NCI-H2171 treated with DMSO at 0.1 percent for 48 hours (cell line): Measurements from ENCODE around the gene SLC15A1.
"Not testable (repeated sequence)": the region's sequence is repeated elsewhere in the genome, so short reads cannot be mapped to it uniquely, and the experiment has no call there.

ENCODE experiments used
- DNase-seq: peaks from one replicate; lab custom pipeline; 2025; lab: John Stamatoyannopoulos, UW

Gene SLC15A1

DNA sequence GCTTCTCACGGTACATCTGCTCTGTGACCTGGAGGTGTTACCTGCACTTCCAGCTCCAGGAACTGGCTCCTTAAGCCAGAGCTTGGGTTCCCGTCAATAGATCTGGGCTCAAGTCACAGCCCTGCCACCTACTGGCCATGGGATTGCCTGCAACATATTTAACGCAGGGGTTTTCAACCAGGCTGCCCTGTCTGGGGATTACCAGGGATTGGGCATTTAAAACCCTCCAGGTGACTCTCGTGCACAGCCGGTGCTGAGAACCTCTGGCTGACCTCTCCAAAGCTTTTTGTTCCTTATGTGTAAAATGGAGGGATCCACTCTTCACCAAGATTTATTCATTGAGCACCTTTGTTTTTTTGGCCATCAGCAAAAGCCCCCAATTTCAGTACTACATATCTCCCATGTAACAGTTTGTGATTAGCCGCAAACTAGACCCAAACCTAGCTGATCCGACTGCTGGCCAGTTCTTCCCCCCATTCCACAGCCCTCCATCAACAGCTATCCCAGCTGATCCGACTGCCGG, 98.9 kb downstream of the SLC15A1 start:
- peak; percentile 83 for DNase-seq

DNA sequence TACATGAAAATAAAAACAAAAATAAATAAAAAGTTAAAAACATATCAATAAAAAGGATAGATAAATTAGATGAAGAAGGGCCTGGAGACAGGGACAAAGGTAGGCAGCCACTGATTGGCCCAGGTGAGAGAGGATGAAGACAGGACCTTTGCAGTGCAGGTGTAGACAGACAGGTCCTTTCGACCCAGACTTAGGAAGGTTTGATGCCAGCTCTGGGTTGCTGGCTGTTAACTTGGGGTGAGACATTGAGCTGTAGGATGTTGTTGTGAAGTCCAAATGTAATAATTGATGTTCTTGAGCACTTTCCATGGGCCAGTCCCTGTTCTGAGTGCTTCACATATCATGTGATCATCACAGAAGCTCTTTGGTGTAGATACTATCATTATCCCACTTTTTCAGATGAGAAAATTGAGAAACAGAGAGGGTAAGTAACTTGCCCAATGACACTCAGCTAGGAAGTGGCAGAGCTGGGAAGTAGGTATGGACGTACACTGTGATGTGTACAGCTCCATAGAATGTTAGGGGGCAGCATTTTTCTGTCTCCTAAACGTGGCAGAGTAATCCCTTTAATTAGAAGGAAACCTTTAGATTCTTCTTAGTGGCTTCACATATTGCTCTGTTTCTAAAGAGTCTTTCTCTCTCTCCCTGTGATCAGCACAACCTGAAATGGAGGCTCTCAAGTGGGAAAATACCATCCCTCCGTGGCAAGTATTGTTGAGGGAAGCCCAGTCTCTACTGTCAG, 99.6 kb downstream of the SLC15A1 start:
- DNase-seq, result no peak

DNA sequence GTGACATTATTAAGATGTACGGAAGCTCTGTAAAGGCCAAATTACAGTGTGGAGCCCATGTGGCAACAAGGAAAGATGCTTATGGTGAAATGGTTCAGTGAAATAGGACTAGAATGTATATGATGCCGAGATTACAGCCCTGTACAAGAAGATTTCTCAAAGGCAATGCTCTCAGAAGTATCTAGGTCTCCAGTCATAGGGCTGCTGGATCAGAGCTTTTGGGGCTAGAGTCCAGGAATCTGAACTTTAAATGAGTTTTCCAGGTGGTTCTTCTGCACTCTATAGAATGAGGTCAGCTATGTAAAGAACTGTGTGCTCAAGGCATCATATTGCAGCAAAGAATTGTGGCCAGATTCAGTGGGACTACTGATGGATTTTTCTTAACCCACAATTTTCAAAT, 100.2 kb downstream of the SLC15A1 start:
- DNase-seq, result no peak

DNA sequence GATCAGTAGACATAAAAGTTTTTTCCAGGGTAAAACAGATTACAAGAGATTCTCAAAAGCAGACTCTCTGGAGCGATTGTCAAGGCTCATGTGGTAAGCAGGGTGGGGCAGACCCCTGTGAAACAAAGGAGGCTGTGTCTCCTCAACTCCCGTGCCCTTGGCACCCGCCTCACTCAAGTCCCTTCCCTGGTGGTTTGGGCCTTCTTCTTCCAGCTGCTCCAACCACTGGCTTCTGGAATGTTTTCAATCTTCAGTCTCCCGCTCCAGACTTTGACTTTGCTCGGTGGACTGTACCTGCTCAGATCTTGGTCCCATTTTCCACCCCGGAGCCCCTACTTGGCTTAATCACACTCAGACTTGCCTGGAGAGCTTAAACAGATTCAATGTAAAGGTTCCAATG, 100.7 kb downstream of the SLC15A1 start:
- no peak for DNase-seq

DNA sequence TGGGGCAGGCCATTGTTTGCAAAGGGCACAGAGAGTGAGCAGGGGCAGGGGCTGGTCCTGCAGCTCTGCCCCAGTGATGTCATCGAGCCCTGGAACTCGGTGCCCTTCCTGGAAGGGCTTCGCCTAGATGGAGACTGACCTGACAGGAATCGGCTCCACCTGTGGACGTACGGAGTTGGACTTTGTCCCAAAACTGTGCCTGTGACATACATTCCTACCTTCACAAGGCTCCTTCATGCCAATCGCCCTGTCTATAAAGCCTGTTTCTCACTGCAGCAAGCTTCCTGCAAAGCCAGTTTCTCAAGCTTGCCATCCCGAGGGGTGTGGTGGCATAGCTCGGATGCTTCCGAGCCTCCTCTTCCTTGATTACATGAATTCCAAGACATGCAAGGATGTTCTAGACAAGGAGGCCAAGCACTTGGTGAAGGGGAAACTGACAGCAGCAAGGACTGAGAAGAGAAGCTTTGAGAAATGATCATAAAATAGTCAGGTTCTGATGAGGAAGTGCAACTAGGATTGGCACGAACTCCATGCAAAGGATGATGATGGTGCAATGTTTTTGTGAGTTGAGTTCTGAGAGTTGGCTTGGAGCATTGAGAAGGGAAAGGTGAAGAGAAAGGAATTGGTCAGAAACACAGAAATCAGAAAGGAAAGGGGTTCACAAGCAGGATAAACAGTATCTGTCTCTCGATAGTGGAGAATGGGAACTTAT, 101.9 kb downstream of the SLC15A1 start:
- no peak for DNase-seq

DNA sequence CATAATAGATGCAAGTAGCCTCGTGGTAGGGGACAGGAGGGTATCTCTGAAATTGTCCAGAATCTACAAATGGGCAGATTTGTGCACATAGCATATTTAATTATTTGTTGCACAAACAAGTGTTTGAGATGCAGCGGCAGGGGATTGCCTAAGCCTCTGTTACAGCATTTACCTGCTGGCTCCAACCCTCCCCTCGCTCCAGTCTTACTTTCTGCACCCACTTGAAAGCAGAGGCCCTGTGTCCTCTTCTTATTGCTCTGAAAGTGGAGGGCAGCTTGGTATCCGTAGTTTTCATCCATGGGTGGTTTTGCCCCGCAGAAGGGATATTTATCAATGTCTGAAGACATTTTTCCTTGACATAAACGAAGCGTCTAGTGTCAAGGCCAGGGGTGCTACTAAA, 102.6 kb downstream of the SLC15A1 start:
- DNase-seq, result no peak

DNA sequence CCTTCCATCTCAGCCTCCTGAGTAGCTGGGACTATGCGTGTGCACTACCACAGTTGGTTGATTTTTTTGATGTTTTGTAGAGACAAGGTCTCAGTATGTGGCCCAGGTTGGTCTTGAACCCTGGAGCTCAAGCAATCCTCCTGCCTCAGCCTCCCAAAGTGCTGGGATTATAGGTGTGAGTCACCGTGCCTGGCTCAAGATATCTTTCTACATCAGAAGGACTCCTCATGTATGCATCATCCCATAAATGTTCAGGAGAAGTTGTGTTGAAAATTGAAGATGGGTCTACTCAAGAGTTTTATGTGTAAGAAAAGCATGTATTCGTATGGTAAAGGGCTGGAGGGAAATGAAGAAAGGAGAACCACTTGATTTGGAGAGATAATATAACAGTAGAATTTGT, 103.8 kb downstream of the SLC15A1 start:
- no peak for DNase-seq

DNA sequence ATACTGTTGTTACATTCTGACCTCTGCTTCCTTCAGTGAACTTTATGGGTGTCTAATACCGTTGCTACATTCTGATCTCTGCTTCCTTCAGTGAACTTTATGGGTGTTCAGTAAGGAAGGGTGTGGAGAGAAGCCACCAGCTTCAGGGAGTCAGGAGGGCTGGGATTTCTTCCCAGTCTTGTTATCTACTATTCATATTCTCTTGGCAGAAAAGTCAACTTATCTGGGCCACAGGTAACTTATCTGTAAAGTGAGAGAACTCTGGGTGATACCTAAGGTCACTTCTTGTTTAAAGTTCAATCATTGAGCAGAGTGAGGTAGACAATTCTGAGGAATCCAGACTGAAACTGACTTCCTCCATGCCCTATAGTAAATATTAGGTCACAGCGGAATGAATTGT, 104.3 kb downstream of the SLC15A1 start:
- DNase-seq, result no peak

DNA sequence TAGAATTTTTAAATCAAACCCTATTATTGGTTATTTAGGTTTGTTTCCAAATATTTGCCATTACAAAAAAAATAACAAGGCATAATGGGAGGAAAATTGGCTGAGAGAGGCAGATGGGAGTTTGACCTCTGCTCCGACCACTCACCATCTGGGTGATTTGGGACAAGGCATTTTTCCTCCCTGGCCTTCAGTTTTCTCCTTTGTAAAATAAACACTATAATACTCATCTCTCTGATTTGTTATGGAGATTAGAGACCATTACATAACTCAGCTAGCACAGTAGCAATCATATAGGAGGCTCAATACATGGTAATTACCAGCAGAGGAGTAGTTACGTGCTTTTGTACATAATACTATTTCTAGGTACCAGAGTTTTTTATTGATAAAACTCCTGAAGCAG, 105.4 kb downstream of the SLC15A1 start:
- DNase-seq, result no peak

DNA sequence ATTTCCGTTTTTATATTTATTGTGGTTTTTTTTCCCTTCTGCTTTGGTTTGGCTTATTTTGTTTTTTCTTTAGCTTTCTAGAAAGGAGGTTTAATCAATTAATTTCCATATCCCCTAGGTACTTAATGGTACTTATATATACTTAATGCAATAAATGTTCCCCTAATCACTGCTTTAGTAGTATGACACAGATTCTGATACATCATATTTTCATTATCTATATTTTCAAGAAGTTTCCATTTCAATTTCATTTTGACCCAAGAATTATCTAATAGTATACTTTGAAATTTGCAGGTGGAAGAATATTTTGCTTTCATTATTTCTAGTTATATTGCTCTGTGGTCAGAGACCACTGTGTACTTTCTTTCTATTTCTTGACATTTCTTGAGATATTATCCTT, 109.0 kb downstream of the SLC15A1 start:
- DNase-seq, result no peak

DNA sequence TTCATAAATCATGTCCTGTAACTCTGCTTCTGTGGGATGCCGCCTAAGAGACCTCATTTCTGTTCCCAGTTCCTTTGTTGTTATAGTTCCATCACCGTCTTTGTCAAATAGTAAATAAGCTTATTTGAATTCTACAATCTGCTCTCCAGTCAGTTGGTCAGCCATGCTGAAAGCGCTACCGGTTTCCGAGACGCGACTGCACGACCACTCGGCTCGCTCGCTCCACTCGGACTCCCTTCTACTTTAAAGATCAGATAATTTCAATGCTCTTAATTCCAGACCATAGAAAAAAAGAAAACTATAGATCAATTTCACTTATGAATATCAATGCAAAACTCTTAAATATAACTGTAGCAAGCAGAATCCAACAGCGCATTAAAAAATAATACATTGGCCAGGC, 111.4 kb downstream of the SLC15A1 start:
- no peak for DNase-seq

DNA sequence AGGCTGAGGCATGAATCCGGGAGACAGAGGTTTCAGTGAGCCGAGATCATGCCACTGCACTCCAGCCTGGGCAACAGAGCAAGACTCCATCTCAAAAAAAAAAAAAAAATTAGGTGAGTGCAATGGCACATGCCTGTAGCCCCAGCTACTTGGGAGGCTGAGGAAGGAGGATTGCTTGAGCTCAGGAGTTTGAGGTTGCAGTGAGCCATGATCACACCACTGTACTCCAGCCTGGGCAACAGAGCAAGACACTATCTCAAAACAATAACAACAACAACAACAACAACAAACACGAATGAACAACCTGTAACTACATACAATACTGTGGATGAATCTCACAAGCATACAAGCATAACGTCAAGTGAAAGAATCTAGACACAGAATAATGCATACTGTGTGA, 112.7 kb downstream of the SLC15A1 start:
- DNase-seq, result not testable (repeated sequence)

DNA sequence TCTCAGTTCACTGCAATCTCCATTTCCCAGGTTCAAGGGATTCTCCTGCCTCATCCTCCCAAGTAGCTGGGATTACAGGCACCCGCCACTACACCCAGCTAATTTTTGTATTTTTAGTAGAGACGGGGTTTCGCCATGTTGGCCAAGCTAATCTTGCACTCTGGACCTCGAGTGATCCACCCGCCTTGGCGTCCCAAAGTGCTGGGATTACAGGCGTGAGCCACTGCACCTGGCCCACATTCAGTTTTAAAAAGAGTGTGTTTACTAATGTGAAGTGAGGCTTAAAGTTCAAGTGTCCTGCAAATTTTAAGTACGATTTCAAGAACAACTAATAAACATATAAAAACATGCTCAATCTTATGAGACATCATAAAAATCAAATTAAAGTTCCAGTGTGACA, 114.1 kb downstream of the SLC15A1 start:
- not testable (repeated sequence) for DNase-seq
